B cell (primary cell): ENCODE results near the gene NABP1. TPM values are rescaled to one million over a fixed set of nuclear protein-coding genes. Genes with fewer than 3 reads are reported as not detected.
A peak's percentile ranks its signal among the peaks of the same experiment; 100 is the strongest.

Experiments
- ATAC-seq: fragments of 200-7000 bp; cut with Tn5 transposase; one replicate; pipeline ENCODE4 v1.10.0; 2021; ENCODE audit warnings: low read depth, mild to moderate bottlenecking, moderate number of reproducible peaks, moderate library complexity
- CTCF ChIA-PET: fragments of 350-600 bp; sonication (Branson Sonifier 250); formaldehyde crosslinking; loops from one replicate; lab custom pipeline; 2021; ENCODE audit warnings: antibody characterized with exemption, inconsistent platforms; lab: Charles Lee
- POLR2A ChIA-PET: fragments of 350-600 bp; sonication (Branson Sonifier 250); formaldehyde crosslinking; loops from one replicate; lab custom pipeline; 2021; ENCODE audit warnings: antibody characterized with exemption; lab: Charles Lee
- DNase-seq: peaks from one replicate; pipeline ENCODE4 v3.0.0; 2013
- H2AFZ ChIP-seq: 2 replicates; pipeline ENCODE4 v1.6.1; 2012; ENCODE audit warnings: mild to moderate bottlenecking, low read depth, low read length; ENCODE audit not compliant: insufficient read depth, poor library complexity, severe bottlenecking
- H3K27ac ChIP-seq, 2 donors: 1 replicate in 1 of 2; 2 replicates in 1 of 2; pipeline ENCODE4 v1.5.1; 2012 to 2013; ENCODE audit warnings: low read length in 2 of 2, mild to moderate bottlenecking in 2 of 2, moderate library complexity in 1 of 2
- H3K27me3 ChIP-seq, 4 experiments: fragments of 200-600 bp in 1 of 4; sonication (generic) in 1 of 4; replicated peaks in 1 of 4; 1 replicate in 2 of 4; 2 replicates in 2 of 4; pipeline versions ENCODE4 v1.6.1 to v1.7.0; 2013 to 2016; ENCODE audit warnings: low read length in 3 of 4, mild to moderate bottlenecking in 2 of 4, mixed read lengths in 1 of 4, moderate library complexity in 1 of 4; ENCODE audit not compliant: insufficient read depth in 4 of 4, control insufficient read depth in 3 of 4; ENCODE audit errors: control extremely low read depth in 1 of 4
- H3K36me3 ChIP-seq, 2 experiments: replicated peaks in 1 of 2; 1 replicate in 1 of 2; 2 replicates in 1 of 2; pipeline versions ENCODE4 v1.6.1 to v1.7.1; 2013; ENCODE audit warnings: low read length in 1 of 2; ENCODE audit not compliant: insufficient read depth in 2 of 2, control insufficient read depth in 1 of 2; ENCODE audit errors: control extremely low read depth in 1 of 2, extremely low read depth in 1 of 2
- H3K4me1 ChIP-seq, 2 donors: fragments of 200-600 bp in 1 of 2; sonication (generic) in 1 of 2; 1 replicate in 1 of 2; 2 replicates in 1 of 2; pipeline versions ENCODE4 v1.5.1 to v1.6.1; 2013 to 2017; ENCODE audit warnings: low read length in 2 of 2; ENCODE audit not compliant: control insufficient read depth in 2 of 2, insufficient read depth in 2 of 2
- H3K4me2 ChIP-seq: replicated peaks from 2 replicates; pipeline ENCODE3; 2012; ENCODE audit warnings: mild to moderate bottlenecking, low read depth, low read length; ENCODE audit not compliant: poor library complexity, severe bottlenecking
- H3K4me3 ChIP-seq, 5 experiments: fragments of 200-600 bp in 1 of 5; sonication (generic) in 1 of 5; 1 replicate in 3 of 5; 2 replicates in 2 of 5; pipeline versions ENCODE4 v1.5.1 to v1.7.0; 2011 to 2016; ENCODE audit warnings: low read length in 4 of 5, mild to moderate bottlenecking in 4 of 5, low read depth in 2 of 5, control low read depth in 1 of 5, moderate library complexity in 1 of 5; ENCODE audit not compliant: insufficient read depth in 1 of 5; ENCODE audit errors: control extremely low read depth in 1 of 5, extremely low read depth in 1 of 5
- H3K79me2 ChIP-seq: fragments of 200-600 bp; sonication (generic); one replicate; pipeline ENCODE4 v1.6.0; 2016; ENCODE audit warnings: low read length; ENCODE audit not compliant: control insufficient read depth, insufficient read depth
- H3K9ac ChIP-seq: fragments of 200-600 bp; sonication (generic); 2 replicates; pipeline ENCODE4 v1.6.1; 2017; ENCODE audit warnings: mild to moderate bottlenecking, low read length, moderate library complexity
- H3K9me3 ChIP-seq, 3 donors: one replicate each; pipeline versions ENCODE4 v1.6.1 to v1.7.1; 2013; ENCODE audit warnings: low read length in 2 of 3; ENCODE audit not compliant: control insufficient read depth in 2 of 3, insufficient read depth in 1 of 3; ENCODE audit errors: control extremely low read depth in 1 of 3
- H4K20me1 ChIP-seq: 2 replicates; pipeline ENCODE4 v1.6.0; 2012; ENCODE audit warnings: mild to moderate bottlenecking, low read length; ENCODE audit not compliant: insufficient read depth, control insufficient read depth, poor library complexity, severe bottlenecking
- H3K27ac Mint-ChIP-seq: one replicate; pipeline ENCODE4 v1.8.0; 2021; ENCODE audit warnings: mixed read lengths
- H3K27me3 Mint-ChIP-seq: one replicate; pipeline ENCODE4 v1.8.0; 2021; ENCODE audit warnings: mixed read lengths
- H3K4me1 Mint-ChIP-seq: one replicate; pipeline ENCODE4 v1.8.0; 2021; ENCODE audit warnings: mixed read lengths
- H3K4me3 Mint-ChIP-seq: one replicate; pipeline ENCODE4 v1.8.0; 2021; ENCODE audit warnings: mixed read lengths
- H3K9me3 Mint-ChIP-seq: one replicate; pipeline ENCODE4 v1.8.0; 2022; ENCODE audit warnings: mixed read lengths; ENCODE audit not compliant: insufficient read depth
- EZH2 ChIP-seq: IDR thresholded peaks from 2 replicates; pipeline ENCODE4 v1.6.1; 2012; ENCODE audit warnings: borderline replicate concordance, low read depth, mild to moderate bottlenecking, moderate library complexity, low read length; ENCODE audit not compliant: insufficient read depth, poor library complexity, severe bottlenecking
- WGBS: methylation state at CpG from one replicate; pipeline ENCODE4 v1.1.5; 2013; ENCODE audit warnings: missing lambda C conversion rate; ENCODE audit not compliant: insufficient coverage; 5-methylcytosine and 5-hydroxymethylcytosine counted together
- intact Hi-C: fragments of 100-400 bp; cut with micrococcal nuclease; formaldehyde crosslinking; loops from one replicate; pipeline ENCODE4 v1.10.0; 2022
- polyA plus RNA-seq: library from polyadenylated mRNA; depleted of rRNA; stranded (reverse); fragments of >200 nt; gene quantifications from 2 replicates; pipeline ENCODE4 v1.2.3, GENCODE V29; 2012
- total RNA-seq, 2 donors: library from RNA; stranded (reverse); fragments of 120-200 nt in 1 of 2; gene quantifications; 1 replicate in 1 of 2; 2 replicates in 1 of 2; pipeline versions ENCODE4 v1.2.3 to v1.2.4, GENCODE V29; 2013 to 2022
- TF ChIP-seq, protein P1 (sequence below): fragments of 200-600 bp; IDR thresholded peaks from one replicate; pipeline ENCODE4 v1.8.0; 2022; ENCODE audit warnings: antibody characterized with exemption, mild to moderate bottlenecking

NABP1 gene
- total and polyA plus RNA-seq, 2 donors (not counting 1 experiment from before 2014, with no cell fraction given), result 7.2 to 56.4 TPM

- Histone ChIP-seq H3K79me2 (no peaks in the 10 kb centered on the region), H3K27ac (no peak overlapping the region), H3K36me3 (no peaks in the 10 kb centered on the region), H4K20me1 (no peaks in the 10 kb centered on the region), H3K27me3 (peaks cover 0 to under 1% (median 0%) of the 10 kb centered on the region in 4 experiments), H3K4me2 (no peak overlapping the region), H3K9ac (no peak overlapping the region), H3K4me1 (no peaks in the 10 kb centered on the region), H2AFZ (no peak overlapping the region), H3K9me3 (no peaks in the 10 kb centered on the region), H3K4me3 (no peak overlapping the region)
- no peak overlapping the region for H3K27ac Mint-ChIP-seq
- ChIA-PET POLR2A (no interaction called here), CTCF (interaction anchor here (0.8 to 1.7 kb wide), 3 partner anchors 9 to 157 kb away, joined by 3 to 4 read pairs (median 3); no protein-coding TSS in a partner anchor)
- ATAC-seq (peak; percentile 21), DNase-seq (peak; percentile 53)
- no CpG with 5 or more reads among the region's 1 CpG for WGBS
- intact Hi-C loops, result no loop called here
- no peak overlapping the region for H3K4me3 Mint-ChIP-seq
- TF ChIP-seq EZH2, result no peak
- TF ChIP-seq, protein P1, sequence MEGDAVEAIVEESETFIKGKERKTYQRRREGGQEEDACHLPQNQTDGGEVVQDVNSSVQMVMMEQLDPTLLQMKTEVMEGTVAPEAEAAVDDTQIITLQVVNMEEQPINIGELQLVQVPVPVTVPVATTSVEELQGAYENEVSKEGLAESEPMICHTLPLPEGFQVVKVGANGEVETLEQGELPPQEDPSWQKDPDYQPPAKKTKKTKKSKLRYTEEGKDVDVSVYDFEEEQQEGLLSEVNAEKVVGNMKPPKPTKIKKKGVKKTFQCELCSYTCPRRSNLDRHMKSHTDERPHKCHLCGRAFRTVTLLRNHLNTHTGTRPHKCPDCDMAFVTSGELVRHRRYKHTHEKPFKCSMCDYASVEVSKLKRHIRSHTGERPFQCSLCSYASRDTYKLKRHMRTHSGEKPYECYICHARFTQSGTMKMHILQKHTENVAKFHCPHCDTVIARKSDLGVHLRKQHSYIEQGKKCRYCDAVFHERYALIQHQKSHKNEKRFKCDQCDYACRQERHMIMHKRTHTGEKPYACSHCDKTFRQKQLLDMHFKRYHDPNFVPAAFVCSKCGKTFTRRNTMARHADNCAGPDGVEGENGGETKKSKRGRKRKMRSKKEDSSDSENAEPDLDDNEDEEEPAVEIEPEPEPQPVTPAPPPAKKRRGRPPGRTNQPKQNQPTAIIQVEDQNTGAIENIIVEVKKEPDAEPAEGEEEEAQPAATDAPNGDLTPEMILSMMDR, result no peak
- H3K9me3 Mint-ChIP-seq, result no peaks in the 10 kb centered on the region
- no peaks in the 10 kb centered on the region for H3K27me3 Mint-ChIP-seq
- H3K4me1 Mint-ChIP-seq, result peaks cover 4% of the 10 kb centered on the region
Observed at GRCh38 chr2:191724015-191724414, 46.1 kb downstream of the NABP1 start.

GRCh38 chr2:191728750-191729624 lies 51.1 kb downstream of the NABP1 start:
- Histone ChIP-seq H3K79me2 (no peaks in the 10 kb centered on the region), H3K4me3 (no peak overlapping the region), H4K20me1 (no peaks in the 10 kb centered on the region), H3K4me1 (no peaks in the 10 kb centered on the region), H3K9me3 (no peaks in the 10 kb centered on the region), H2AFZ (no peak overlapping the region), H3K9ac (no peak overlapping the region), H3K36me3 (no peaks in the 10 kb centered on the region), H3K27ac (no peak overlapping the region), H3K4me2 (no peak overlapping the region), H3K27me3 (peaks cover 0 to 4% (median 2%) of the 10 kb centered on the region in 4 experiments)
- H3K27ac Mint-ChIP-seq, result no peak overlapping the region
- intact Hi-C loops, result no loop called here
- H3K4me3 Mint-ChIP-seq, result no peak overlapping the region
- no peaks in the 10 kb centered on the region for H3K9me3 Mint-ChIP-seq
- peaks cover 2% of the 10 kb centered on the region for H3K27me3 Mint-ChIP-seq
- H3K4me1 Mint-ChIP-seq, result peaks cover 3% of the 10 kb centered on the region
- WGBS, result no CpG with 5 or more reads among the region's 5 CpGs
- POLR2A ChIA-PET, result no interaction called here
- DNase-seq, result no peak
- TF ChIP-seq EZH2, result no peak
- TF ChIP-seq, protein P1, result no peak
- ATAC-seq, result no peak
- CTCF ChIA-PET, result interaction anchor here (0.6 to 0.9 kb wide), 3 partner anchors 98 to 1005 kb away, joined by 3 read pairs; no protein-coding TSS in a partner anchor
